ENCODE results near the gene GET4. TPM values are rescaled to one million over a fixed set of nuclear protein-coding genes. Genes with fewer than 3 reads are reported as not detected.

The GET4 gene
- polyA plus RNA-seq, 1 experiment = 21.7 TPM

- POLR2A ChIA-PET = no interaction called here
- no peak for TF ChIP-seq CTCF (IDR thresholded peaks at IDR 0.05; ENCODE audit: insufficient read depth, low read depth, low read length)
- Histone ChIP-seq H3K4me3 (ENCODE audit: low read depth, low read length) (no peak overlapping the region), H3K27me3 (ENCODE audit: control insufficient read depth, insufficient read depth, low read length) (no peaks in the 10 kb centered on the region), H3K36me3 (ENCODE audit: control insufficient read depth, insufficient read depth, low read length) (peaks cover 15% of the 10 kb centered on the region)
- no peak for DNase-seq (ENCODE audit: low read depth)
- CTCF ChIA-PET = interaction anchor here (1.6 to 1.9 kb wide), 2 partner anchors 10 to 18 kb away, joined by 6 to 7 read pairs; partner anchors contain the start of gene SUN1
Observed at GRCh38 chr7:842431-843031, 33.8 kb upstream of the GET4 start.

GRCh38 chr7:843230-843629 lies 33.1 kb upstream of the GET4 start:
- ChIA-PET CTCF (interaction anchor here (1.9 kb wide), 1 partner anchor 17 kb away, joined by 7 read pairs; no protein-coding TSS in a partner anchor), POLR2A (no interaction called here)
- H3K36me3 ChIP-seq (ENCODE audit: control insufficient read depth, insufficient read depth, low read length) = peaks cover 15% of the 10 kb centered on the region
- TF ChIP-seq CTCF (IDR thresholded peaks at IDR 0.05; ENCODE audit: insufficient read depth, low read depth, low read length) = no peak
- H3K27me3 ChIP-seq (ENCODE audit: control insufficient read depth, insufficient read depth, low read length) = no peaks in the 10 kb centered on the region
- no peak overlapping the region for H3K4me3 ChIP-seq (ENCODE audit: low read depth, low read length)
- DNase-seq (ENCODE audit: low read depth) = no peak

- Histone ChIP-seq H3K36me3 (ENCODE audit: control insufficient read depth, insufficient read depth, low read length) (peaks cover 15% of the 10 kb centered on the region), H3K27me3 (ENCODE audit: control insufficient read depth, insufficient read depth, low read length) (no peaks in the 10 kb centered on the region), H3K4me3 (ENCODE audit: low read depth, low read length) (no peak overlapping the region)
- DNase-seq (ENCODE audit: low read depth) = no peak
- POLR2A ChIA-PET = no interaction called here
- CTCF ChIA-PET = no interaction called here
- TF ChIP-seq CTCF (IDR thresholded peaks at IDR 0.05; ENCODE audit: insufficient read depth, low read depth, low read length) = no peak
Observed at GRCh38 chr7:844043-844442, 32.3 kb upstream of the GET4 start.

- no peak for TF ChIP-seq CTCF (IDR thresholded peaks at IDR 0.05; ENCODE audit: insufficient read depth, low read depth, low read length)
- no peaks in the 10 kb centered on the region for H3K27me3 ChIP-seq (ENCODE audit: control insufficient read depth, insufficient read depth, low read length)
- no peak overlapping the region for H3K4me3 ChIP-seq (ENCODE audit: low read depth, low read length)
- DNase-seq (ENCODE audit: low read depth) = no peak
- CTCF ChIA-PET = interaction anchor here (0.6 to 1.0 kb wide), 2 partner anchors 8 to 524 kb away, joined by 3 read pairs; no protein-coding TSS in a partner anchor
- POLR2A ChIA-PET = no interaction called here
- peaks cover 15% of the 10 kb centered on the region for H3K36me3 ChIP-seq (ENCODE audit: control insufficient read depth, insufficient read depth, low read length)
Observed at GRCh38 chr7:844514-844913, 31.8 kb upstream of the GET4 start.

GRCh38 chr7:845091-845490 lies 31.3 kb upstream of the GET4 start:
- ChIA-PET POLR2A (no interaction called here), CTCF (interaction anchor here (0.6 to 2.0 kb wide), 3 partner anchors 9 to 525 kb away, joined by 3 to 9 read pairs (median 3); no protein-coding TSS in a partner anchor)
- peaks cover 16% of the 10 kb centered on the region for H3K36me3 ChIP-seq (ENCODE audit: control insufficient read depth, insufficient read depth, low read length)
- no peak for DNase-seq (ENCODE audit: low read depth)
- H3K4me3 ChIP-seq (ENCODE audit: low read depth, low read length) = no peak overlapping the region
- TF ChIP-seq CTCF (IDR thresholded peaks at IDR 0.05; ENCODE audit: insufficient read depth, low read depth, low read length) = no peak
- H3K27me3 ChIP-seq (ENCODE audit: control insufficient read depth, insufficient read depth, low read length) = no peaks in the 10 kb centered on the region

All from BJ (cell line).